ENCODE results near the gene TRANK1. TPM values are rescaled to one million over a fixed set of nuclear protein-coding genes. Genes with fewer than 3 reads are reported as not detected.

Gene TRANK1
- total RNA-seq, 1 donor from 2014 or later: 16.4 TPM

GRCh38 chr3:36840453-36840921 lies 104.4 kb downstream of the TRANK1 start:
- no peak overlapping the region for H3K4me3 Mint-ChIP-seq (ENCODE audit: low read depth)

DNA sequence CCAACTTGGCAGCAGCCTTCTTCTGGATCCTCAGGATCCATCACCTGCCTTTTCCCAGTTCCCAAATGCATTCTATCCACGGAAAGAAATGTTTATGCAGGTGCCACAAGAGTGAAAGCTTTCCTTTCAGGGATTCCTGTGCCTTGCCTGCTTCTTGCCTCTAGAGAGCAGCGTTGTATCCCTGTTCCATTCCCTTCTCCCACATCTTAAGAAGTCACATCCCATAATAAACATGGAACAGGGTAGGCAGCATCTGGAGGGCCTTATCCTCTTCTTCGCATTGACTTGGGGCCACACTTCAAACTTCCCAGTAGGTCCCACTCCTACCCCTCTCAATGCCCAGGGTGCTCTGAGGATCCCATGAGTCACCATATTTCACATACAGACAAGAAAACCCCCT lies 107.8 kb downstream of the TRANK1 start:
- Mint-ChIP-seq H3K36me3 (ENCODE audit: insufficient read depth) (peaks cover 14% of the 10 kb centered on the region), H3K27ac (no peak overlapping the region), H3K4me1 (ENCODE audit: low read depth) (no peaks in the 10 kb centered on the region), H3K4me3 (ENCODE audit: low read depth) (no peak overlapping the region), H3K27me3 (no peaks in the 10 kb centered on the region), H3K9me3 (ENCODE audit: low read depth) (peaks cover 12% of the 10 kb centered on the region)
- no peak for TF ChIP-seq CTCF (IDR thresholded peaks at IDR 0.05; ENCODE audit: unreplicated experiment)
- DNase-seq (ENCODE audit: low spot score, unreplicated experiment): no peak

More at GRCh38 chr3:36840453-36840921, 104.4 kb downstream of the TRANK1 start:
- H3K27ac Mint-ChIP-seq: no peak overlapping the region
- H3K9me3 Mint-ChIP-seq (ENCODE audit: low read depth): peaks cover 16% of the 10 kb centered on the region
- peaks cover 21% of the 10 kb centered on the region for H3K36me3 Mint-ChIP-seq (ENCODE audit: insufficient read depth)
- H3K4me1 Mint-ChIP-seq (ENCODE audit: low read depth): no peaks in the 10 kb centered on the region
- H3K27me3 Mint-ChIP-seq: no peaks in the 10 kb centered on the region
- DNase-seq (ENCODE audit: low spot score, unreplicated experiment): no peak
- no peak for TF ChIP-seq CTCF (IDR thresholded peaks at IDR 0.05; ENCODE audit: unreplicated experiment)

GRCh38 chr3:36833160-36833814 lies 111.6 kb downstream of the TRANK1 start:
- Mint-ChIP-seq H3K27ac (no peak overlapping the region), H3K36me3 (ENCODE audit: insufficient read depth) (peaks cover 2% of the 10 kb centered on the region), H3K4me3 (ENCODE audit: low read depth) (no peak overlapping the region), H3K27me3 (no peaks in the 10 kb centered on the region), H3K4me1 (ENCODE audit: low read depth) (no peaks in the 10 kb centered on the region), H3K9me3 (ENCODE audit: low read depth) (no peaks in the 10 kb centered on the region)
- DNase-seq (ENCODE audit: low spot score, unreplicated experiment): no peak
- TF ChIP-seq CTCF (IDR thresholded peaks at IDR 0.05; ENCODE audit: unreplicated experiment): no peak

DNA sequence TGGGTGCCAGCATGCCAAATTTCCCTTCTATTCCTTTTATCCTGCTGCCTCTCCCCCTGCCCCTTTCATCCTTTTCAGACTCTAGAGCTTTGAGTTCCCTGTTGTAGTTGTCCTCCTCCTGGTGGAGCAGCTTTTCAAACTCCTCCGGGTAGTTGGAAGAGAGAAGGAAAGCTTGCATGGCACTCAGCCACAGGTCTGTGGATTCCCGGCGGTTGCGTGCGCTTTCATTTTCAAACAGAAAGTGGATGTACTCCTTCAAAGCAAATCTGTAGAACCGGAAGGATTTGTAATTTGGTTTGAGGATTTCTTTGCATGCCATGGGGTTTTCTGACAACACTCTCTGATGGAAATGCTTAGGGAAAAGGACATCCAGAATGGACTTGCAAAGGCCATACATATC lies 112.4 kb downstream of the TRANK1 start:
- Mint-ChIP-seq H3K4me1 (ENCODE audit: low read depth) (no peaks in the 10 kb centered on the region), H3K27ac (no peak overlapping the region), H3K36me3 (ENCODE audit: insufficient read depth) (peaks cover 2% of the 10 kb centered on the region), H3K4me3 (ENCODE audit: low read depth) (no peak overlapping the region), H3K9me3 (ENCODE audit: low read depth) (no peaks in the 10 kb centered on the region), H3K27me3 (no peaks in the 10 kb centered on the region)
- TF ChIP-seq CTCF (IDR thresholded peaks at IDR 0.05; ENCODE audit: unreplicated experiment): no peak
- no peak for DNase-seq (ENCODE audit: low spot score, unreplicated experiment)

- no peaks in the 10 kb centered on the region for H3K4me1 Mint-ChIP-seq (ENCODE audit: low read depth)
- H3K4me3 Mint-ChIP-seq (ENCODE audit: low read depth): no peak overlapping the region
- no peaks in the 10 kb centered on the region for H3K9me3 Mint-ChIP-seq (ENCODE audit: low read depth)
- H3K27me3 Mint-ChIP-seq: no peaks in the 10 kb centered on the region
- no peak for TF ChIP-seq CTCF (IDR thresholded peaks at IDR 0.05; ENCODE audit: unreplicated experiment)
- DNase-seq (ENCODE audit: low spot score, unreplicated experiment): no peak
- peaks cover 2% of the 10 kb centered on the region for H3K36me3 Mint-ChIP-seq (ENCODE audit: insufficient read depth)
- H3K27ac Mint-ChIP-seq: no peak overlapping the region
These were observed 117.7 kb downstream of the TRANK1 start for GRCh38 chr3:36827133-36827532.
